ENCODE results near the gene TCF7L2.

TCF7L2 gene

GRCh38 chr10:113053091-113053490 lies 103.0 kb downstream of the TCF7L2 start:
- ChIA-PET CTCF (no interaction called here), POLR2A (ENCODE audit: low non-redundant PET) (no interaction called here)
- no peak for DNase-seq (ENCODE audit: low spot score)
- H3K27ac ChIP-seq, result no peak overlapping the region
- TF ChIP-seq CTCF (conservative IDR thresholded peaks at IDR 0.05; ENCODE audit: low read depth), result no peak

GRCh38 chr10:113053881-113054280 lies 103.8 kb downstream of the TCF7L2 start:
- no peak for DNase-seq (ENCODE audit: low spot score)
- TF ChIP-seq CTCF (conservative IDR thresholded peaks at IDR 0.05; ENCODE audit: low read depth), result no peak
- ChIA-PET POLR2A (ENCODE audit: low non-redundant PET) (no interaction called here), CTCF (no interaction called here)
- peak overlapping the region; percentile 41 for H3K27ac ChIP-seq

GRCh38 chr10:113055458-113055857 lies 105.4 kb downstream of the TCF7L2 start:
- POLR2A ChIA-PET (ENCODE audit: low non-redundant PET), result no interaction called here
- CTCF ChIA-PET, result interaction anchor here (0.7 to 0.8 kb wide), 2 partner anchors 99 to 117 kb away, joined by 3 read pairs; no protein-coding TSS in a partner anchor
- H3K27ac ChIP-seq, result no peak overlapping the region

GRCh38 chr10:113056030-113056429 lies 106.0 kb downstream of the TCF7L2 start:
- ChIA-PET POLR2A (ENCODE audit: low non-redundant PET) (no interaction called here), CTCF (interaction anchor here (0.5 to 0.8 kb wide), 6 partner anchors 73 to 1042 kb away, joined by 3 to 5 read pairs (median 3); no protein-coding TSS in a partner anchor)
- H3K27ac ChIP-seq, result peak overlapping the region; percentile 95; the same call in 1 of the 2 replicates
- DNase-seq (ENCODE audit: low spot score), result no peak
- no peak for TF ChIP-seq CTCF (conservative IDR thresholded peaks at IDR 0.05; ENCODE audit: low read depth)

More at GRCh38 chr10:113055458-113055857, 105.4 kb downstream of the TCF7L2 start:
- no peak for DNase-seq (ENCODE audit: low spot score)
- no peak for TF ChIP-seq CTCF (conservative IDR thresholded peaks at IDR 0.05; ENCODE audit: low read depth)

- DNase-seq (ENCODE audit: low spot score), result peak; percentile 44
- POLR2A ChIA-PET (ENCODE audit: low non-redundant PET), result no interaction called here
- CTCF ChIA-PET, result interaction anchor here (0.5 to 0.8 kb wide), 5 partner anchors 73 to 1042 kb away, joined by 3 to 5 read pairs (median 3); no protein-coding TSS in a partner anchor
- no peak for TF ChIP-seq CTCF (conservative IDR thresholded peaks at IDR 0.05; ENCODE audit: low read depth)
- peak overlapping the region; percentile 95 for H3K27ac ChIP-seq
Observed at GRCh38 chr10:113056441-113057021, 106.5 kb downstream of the TCF7L2 start.

GRCh38 chr10:113057948-113058522 lies 108.0 kb downstream of the TCF7L2 start:
- POLR2A ChIA-PET (ENCODE audit: low non-redundant PET), result no interaction called here
- H3K27ac ChIP-seq, result peak overlapping the region; percentile 95
- no peak for DNase-seq (ENCODE audit: low spot score)
- CTCF ChIA-PET, result interaction anchor here (0.7 kb wide), 1 partner anchor 8 kb away, joined by 3 read pairs; no protein-coding TSS in a partner anchor
- no peak for TF ChIP-seq CTCF (conservative IDR thresholded peaks at IDR 0.05; ENCODE audit: low read depth)

All from RWPE1 (cell line).